HG02610 (cell line): ENCODE data around the gene IFITM2.
"Not testable (repeated sequence)": the region's sequence is repeated elsewhere in the genome, so short reads cannot be mapped to it uniquely, and the experiment has no call there.

Experiments
- ATAC-seq: cut with Tn5 transposase; IDR thresholded peaks from one replicate; pipeline ENCODE4 v1.9.1; 2021; ENCODE audit warnings: mild to moderate bottlenecking, moderate library complexity; ENCODE audit not compliant: unreplicated experiment

The IFITM2 gene

DNA sequence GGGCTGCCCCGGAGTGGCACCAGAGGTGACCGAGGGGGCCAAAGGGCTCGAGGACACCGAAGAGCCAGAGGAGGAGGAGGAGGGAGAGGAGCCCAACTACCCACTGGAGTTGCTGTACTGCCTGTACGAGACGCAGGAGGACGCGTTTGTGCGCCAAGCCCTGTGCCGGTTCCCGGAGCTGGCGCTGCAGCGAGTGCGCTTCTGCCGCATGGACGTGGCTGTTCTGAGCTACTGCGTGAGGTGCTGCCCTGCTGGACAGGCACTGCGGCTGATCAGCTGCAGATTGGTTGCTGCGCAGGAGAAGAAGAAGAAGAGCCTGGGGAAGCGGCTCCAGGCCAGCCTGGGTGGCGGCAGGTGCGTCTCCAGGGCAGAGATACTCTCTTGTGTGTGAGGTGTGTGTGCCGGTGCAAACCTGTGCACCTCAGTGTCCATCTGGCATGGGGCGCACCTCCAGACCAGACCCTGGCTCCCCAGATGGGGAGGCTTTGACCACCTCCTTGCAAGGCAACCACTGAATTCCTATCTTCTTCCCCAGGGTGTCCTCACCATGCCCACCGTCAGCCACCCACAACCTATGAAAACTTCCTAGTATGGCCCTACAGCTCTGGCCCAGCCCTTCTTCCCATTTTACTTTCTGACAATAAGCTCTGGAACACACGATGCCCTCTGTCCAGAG, 26.0 kb upstream of the IFITM2 start:
- no peak for ATAC-seq

DNA sequence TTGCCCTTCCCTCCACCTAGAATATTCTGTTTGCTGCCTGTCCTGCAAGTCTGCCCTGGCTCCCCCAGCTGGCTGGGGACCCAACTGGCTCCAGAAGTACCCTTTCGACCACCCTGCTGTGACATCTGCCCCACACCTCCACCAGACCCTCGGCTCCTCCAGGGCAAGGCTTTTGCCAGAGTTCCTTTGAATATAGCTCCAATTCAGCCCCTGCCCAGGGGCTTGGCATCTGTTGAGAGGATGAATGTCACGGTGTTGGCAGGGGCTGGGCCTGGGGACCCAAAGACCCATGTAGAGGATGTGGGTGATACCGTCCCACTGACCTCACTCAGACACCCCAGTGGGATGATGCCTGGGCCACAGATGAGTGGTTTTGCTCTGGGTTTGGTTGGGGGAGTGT, 25.4 kb upstream of the IFITM2 start:
- no peak for ATAC-seq

DNA sequence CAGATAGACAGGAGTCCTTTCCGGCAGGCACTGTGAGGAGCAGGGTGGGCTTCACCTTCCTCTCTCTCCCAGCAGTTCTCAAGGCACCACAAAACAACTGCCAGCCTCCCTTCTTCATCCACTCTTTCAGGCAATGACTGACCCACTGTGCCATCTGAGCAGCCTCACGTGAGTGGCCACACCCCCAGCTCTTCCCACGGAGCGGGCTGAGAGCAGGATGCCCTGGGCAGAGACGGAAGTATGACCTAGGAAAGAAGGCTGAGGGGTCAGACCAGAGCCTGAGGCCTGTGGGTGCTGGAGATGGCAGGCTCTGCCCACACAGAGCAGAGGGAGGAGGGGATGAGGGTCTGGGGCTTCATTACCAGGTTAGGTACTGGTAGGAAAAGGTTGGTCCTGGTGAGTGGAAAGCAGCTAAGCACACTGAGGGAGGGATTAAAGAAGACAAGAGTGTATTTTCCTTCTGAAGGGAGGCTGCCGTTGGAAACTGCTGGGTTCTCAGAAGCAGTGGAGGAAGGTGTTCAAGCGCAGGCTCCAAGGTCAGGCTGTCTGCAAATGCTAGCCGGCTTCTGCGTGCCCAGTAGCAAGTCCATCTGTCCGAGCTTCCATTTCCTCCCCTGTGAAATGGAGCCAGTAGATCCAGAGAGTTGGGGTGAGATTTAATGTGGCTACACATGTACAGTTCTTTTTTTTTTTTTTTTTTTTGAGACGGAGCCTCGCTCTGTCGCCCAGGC, 24.8 kb upstream of the IFITM2 start:
- ATAC-seq = no peak

DNA sequence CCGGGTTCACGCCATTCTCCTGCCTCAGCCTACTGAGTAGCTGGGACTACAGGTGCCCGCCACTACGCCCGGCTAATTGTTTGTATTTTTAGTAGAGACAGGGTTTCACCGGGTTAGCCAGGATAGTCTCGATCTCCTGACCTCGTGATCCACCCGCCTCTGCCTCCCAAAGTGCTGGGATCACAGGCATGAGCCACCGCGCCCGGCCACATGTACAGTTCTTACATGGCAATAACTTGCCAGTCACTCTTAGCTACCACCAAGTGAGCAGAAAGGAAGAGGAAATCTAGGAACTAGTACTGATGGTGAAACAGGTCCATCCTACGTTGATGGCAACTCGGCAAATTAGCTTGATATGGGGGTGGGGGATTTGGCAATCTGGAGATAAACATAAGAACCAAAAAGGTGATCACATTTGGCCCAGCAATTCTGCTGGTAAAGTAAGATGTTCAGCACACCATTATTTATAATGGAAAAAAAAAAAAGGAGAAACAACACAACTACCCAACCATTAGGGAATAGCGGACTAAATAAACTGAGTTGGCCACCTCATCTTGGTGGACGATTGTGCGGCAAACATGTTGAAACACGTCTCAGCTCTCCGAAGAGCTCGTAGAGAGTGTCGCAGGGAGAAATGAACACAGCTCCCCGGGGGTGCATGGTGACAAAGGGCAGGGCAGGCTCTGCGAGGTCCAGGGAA, 24.1 kb upstream of the IFITM2 start:
- no peak for ATAC-seq

DNA sequence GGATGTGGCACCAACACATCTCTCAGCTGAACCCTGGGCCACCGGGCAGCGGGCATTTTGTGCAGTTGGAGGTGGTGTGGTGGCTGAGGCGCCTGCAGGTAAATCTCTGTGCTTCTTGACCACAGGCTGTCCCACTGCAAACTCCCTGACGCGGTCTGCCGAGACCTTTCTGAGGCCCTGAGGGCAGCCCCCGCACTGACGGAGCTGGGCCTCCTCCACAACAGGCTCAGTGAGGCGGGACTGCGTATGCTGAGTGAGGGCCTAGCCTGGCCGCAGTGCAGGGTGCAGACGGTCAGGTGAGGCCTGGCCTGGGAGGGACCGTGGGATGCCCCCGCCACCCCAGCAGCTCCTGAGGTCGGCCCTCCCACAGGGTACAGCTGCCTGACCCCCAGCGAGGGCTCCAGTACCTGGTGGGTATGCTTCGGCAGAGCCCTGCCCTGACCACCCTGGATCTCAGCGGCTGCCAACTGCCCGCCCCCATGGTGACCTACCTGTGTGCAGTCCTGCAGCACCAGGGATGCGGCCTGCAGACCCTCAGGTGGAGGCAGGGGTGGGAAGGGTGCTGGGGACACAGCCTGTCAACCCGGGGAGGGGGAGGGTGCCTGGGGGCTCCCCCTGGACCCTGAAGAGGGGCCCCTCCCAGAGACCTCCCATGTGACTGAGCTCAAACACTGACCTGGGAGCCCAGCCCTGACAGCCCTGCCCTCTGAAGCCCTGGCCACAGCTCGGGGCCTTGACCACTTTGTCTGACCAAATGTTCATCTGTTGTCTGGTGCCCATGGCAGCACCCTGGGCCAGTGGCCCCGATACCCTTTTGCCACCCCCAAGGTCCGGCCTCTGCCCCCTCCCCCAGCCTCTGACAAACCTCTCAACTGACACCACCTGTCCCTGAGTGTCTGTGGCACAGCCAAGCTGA, 23.3 kb upstream of the IFITM2 start:
- no peak for ATAC-seq

DNA sequence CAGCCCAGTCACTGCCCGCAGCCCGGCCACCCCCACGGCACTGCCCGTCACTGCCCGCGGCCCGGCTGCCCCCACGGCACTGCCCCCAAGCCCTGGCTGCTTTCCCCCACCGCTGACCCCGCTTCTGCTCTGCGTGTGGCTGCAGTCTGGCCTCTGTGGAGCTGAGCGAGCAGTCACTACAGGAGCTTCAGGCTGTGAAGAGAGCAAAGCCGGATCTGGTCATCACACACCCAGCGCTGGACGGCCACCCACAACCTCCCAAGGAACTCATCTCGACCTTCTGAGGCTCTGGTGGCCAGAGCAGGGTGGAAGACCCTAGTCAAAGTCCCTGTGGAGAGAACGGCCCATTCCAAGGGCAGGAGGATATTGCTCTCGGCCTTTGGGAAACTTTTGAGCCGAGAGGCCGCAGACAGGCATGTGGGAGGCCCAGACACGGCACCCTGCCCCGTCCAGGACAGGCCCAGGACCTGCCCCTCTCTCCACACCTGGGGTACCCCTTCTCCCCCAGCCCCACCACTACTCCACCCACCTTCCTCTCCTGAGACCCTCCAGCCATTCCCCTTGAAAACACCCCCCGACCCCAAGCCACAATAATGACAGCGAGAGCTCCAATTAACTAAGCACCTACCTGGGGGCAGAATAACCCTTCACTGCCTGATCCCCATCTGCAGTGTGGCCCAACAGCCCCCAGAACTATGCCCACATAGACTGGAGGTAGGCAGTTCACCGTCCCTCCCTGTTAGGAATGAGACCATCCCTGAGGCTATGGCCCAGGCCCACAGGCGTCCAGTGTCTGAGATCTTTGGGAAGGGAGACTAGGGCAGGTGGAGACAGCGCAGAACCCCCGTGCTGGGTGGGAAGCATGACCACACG, 22.4 kb upstream of the IFITM2 start:
- ATAC-seq = no peak

DNA sequence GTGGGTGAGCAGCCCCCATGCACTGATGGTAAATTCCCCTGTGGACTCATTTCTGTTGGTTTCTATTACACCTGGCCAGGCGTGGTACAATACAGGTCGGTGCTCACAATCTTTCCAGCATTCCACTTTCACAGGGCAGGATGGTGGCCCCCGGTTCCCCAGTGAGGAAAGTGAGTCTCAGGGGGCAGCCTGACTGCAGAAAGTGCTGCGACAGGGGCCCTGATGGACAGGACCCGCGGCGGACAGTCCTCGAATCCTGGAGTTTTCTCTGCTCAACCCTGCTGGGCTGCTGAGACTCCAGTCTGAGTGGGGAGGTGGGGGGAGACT, 21.8 kb upstream of the IFITM2 start:
- ATAC-seq = no peak

DNA sequence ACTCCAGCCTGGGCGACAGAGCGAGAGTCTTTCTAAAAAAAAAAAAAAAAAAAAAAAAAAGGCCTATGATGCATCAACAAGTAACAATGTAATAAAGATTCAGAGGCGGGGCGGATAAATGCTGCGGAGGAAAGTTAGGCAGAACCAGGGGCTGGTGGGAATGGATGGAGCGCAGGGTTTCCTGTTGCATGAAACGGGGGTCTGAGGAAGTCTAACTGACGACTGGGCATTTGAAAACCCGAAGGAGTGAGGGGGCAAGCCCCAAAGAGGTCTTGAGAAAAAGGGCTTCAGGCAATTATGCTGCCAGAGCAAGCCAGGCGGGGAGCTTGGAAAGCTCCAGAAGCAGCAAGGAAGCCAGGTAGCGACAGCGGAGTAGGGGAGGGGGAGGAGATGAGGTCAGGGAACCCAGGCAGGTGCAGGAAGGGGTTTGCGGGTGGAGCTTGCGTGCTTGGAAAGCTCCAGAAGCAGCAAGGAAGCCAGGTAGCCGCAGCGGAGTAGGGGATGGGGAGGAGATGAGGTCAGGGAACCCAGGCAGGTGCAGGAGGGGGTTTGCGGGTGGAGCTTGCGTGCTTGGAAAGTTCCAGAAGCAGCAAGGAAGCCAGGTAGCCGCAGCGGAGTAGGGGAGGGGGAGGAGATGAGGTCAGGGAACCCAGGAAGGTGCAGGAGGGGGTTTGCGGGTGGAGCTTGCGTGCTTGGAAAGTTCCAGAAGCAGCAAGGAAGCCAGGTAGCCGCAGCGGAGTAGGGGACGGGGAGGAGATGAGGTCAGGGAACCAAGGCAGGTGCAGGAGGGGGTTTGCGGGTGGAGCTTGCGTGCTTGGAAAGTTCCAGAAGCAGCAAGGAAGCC, 20.4 kb upstream of the IFITM2 start:
- ATAC-seq = not testable (repeated sequence)

DNA sequence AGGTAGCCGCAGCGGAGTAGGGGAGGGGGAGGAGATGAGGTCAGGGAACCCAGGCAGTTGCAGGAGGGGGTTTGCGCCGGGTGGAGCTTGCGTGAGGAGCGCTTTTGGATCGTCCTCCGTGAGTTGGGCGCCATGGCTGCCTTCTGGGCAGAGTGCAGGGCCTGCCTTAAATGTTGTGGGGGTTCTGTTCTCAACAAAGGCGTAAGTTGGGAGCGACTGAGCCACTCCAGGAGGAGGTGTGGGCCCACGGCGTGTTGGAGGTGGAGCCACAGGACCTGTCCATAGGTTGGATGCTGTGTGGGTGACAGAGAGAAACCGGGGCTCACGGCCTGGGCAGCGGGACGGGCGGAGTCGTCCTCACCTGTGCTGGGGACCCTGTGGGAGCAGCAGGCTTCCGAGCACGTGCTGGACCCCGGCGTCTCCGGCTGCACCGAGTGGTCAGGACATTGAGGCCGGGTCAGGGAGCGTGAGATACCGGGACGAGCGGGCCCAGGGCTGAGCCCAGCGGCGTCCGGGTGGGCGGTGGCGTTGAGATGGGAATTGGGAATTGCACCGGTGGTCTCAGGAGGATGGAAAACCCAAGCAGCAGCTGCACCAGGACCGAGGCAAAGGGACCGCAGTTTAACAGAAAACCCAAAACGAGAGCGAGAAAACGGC, 19.7 kb upstream of the IFITM2 start:
- no peak for ATAC-seq

DNA sequence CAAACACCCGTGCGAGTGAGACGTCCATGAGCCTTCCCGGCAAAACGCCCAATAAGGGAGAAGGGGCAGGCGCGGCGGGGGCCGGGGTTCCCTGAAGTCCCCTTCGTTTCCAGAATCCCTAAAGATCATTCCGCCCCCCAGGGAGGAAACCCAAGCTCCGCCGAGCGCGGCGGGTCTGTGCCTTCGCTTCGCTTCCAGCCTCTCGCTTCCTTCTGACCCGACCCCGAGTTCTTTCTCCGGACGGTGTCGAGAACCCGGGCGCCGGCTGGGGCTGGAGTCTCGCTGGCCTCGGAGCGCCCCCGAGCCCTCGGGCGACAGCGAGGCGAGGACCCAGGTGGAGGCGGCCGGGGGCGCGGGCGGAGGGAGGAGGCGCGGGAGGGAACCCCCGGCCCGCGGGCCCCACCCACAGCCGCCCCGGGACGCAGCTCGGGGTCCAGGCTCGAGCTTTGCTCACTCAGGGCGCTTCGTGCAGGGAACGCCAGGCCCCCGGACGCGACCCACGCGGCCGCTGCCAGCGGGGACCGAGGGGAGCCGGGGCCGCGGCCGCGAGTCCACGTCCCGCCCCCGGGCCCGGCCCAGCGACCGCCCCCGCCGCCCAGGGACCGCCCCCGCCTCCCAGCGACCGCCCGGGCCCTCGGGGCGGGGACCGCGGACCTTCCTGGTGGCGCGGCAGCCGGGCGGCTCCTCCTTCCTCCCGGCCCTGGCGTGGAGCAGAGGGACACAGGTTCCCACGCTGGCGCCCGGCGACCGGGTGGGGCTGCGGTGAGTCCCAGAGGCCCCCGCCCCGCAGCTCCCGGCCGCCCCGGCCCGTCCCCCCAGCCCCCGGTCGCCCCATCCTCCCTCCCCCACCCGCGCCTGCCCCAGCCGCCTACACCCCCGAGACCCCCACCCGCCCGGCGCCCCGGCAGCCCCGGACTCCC, 18.9 kb upstream of the IFITM2 start, which contains the start of gene PGGHG:
Gene PGGHG (plus strand): TSS at position 649 of the 920 bp plus-strand sequence. CDS start 691 bp downstream, outside the sequence.
- peak; percentile 36 for ATAC-seq

DNA sequence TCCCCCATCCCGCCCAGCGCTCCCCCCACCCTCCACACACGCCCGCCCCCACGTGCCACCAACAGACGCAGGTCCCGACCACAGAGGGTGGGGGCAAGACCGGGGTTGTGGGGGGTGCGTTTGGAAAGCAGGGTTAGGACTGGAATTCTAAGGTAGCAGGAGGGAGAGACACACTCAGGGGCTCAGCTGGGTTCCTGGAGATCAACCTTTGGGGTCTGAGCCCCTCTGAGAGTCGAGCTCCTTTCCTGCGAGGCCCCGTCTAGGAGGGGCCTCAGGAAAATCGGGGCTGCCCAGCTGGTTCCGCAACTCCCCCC, 18.3 kb upstream of the IFITM2 start:
- ATAC-seq = no peak

DNA sequence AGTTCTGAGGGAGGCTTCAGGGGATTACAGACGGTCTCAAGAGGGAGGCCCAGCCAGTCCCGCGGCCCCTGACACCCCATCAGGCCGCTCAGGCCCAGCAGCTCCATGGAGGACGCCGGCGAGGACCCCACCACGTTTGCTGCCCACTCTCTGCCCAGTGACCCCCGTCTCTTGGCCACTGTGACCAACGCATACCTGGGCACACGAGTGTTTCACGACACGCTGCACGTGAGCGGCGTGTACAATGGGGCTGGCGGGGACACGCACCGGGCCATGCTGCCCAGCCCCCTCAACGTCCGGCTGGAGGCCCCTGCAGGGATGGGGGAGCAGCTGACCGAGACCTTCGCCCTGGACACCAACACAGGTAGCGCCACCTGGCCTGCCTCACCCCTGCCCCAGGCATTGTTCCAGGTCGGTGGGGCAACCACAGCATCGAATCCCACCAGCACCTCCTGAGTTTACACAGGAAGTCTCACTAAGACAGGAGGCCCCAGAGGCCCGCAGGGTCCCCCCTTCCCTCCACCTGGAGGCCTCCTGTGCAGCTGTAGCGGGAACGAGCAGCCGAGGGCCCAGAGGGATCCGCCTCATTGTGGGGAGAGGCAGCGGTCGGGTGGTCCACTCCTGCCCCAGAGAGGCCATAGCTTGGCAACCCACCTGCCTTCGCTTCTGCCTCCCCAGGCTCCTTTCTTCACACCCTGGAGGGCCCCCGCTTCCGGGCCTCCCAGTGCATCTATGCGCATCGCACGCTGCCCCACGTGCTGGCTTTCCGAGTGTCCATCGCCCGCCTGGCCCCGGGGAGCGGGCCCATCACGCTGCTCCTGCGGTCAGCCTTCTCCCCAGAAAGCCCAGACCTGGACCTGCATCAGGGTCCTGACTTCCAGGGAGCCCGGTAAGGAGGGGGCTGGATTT, 17.6 kb upstream of the IFITM2 start:
- no peak for ATAC-seq

DNA sequence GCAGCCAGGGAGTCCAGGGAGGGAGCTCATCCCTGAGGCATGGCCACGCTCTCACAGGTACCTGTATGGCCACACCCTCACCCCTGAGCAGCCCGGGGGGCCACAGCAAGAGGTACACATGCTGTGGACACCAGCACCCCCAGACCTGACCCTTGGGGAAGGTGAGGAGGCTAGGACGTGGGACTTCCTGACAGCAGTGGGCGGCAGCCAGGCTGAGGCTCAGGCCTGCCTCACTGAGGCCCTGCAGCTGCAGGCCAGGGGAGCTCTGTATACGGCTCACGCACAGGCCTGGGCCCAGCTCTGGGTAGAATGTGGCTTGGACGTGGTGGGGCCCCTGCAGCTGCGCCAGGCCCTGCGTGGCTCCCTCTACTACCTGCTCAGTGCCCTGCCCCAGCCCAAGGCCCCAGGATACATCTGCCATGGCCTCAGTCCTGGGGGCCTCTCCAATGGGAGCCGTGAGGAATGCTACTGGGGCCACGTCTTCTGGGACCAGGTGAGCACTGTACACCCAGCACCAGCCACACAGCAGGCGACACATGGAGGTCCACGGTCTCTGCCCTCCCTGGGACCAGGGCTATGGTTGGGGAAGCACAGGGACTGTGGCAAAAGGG, 16.9 kb upstream of the IFITM2 start:
- no peak for ATAC-seq

DNA sequence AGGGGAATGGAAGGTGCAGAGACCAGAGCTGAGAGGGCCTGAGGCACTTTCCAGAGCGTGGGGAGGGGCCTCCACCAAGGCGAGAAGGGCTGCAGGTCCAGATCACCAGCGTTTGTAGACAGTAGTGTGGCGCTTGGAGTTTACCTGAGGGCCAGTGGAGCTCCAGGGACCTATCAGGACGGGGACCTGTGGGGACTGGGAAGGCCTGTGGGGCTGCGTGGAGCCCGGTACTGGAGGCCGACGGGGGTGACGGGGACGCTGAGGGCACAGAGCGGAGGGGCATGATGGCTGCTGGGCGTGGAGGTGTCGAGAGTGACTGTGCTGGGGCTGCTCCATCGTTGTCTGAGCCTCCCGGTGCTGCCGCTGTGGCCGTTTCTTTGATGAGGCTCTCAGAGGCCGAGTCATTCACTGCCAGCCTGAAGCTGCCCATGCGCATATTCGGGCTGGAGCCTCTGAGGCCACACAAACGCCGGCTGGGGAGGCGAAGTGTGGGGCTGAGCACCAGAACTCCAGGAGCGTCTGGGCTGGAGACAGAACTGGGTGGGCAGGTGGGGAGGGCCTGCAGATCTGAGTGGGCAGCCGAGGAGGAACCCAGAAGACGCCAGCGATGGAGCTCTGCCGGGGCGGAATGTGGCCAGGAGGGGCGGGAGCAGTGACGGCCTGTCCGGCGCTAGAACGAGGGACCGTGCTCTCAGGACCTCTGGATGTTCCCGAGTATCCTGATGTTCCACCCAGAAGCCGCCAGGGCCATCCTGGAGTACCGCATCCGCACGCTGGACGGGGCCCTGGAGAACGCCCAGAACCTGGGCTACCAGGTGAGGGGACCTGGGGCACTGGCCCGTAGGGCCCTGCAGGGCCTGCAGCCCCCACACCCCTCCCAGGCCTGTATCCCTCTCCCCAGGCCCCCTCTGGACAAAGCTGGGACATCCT, 16.1 kb upstream of the IFITM2 start:
- ATAC-seq = no peak
